AG04449 (cell line): ENCODE data around the gene TNFRSF1B.

Source experiments
- CTCF ChIA-PET: fragments of 350-600 bp; formaldehyde crosslinking; extraction: SDS; loops from one replicate; lab custom pipeline; 2021; ENCODE audit warnings: antibody characterized with exemption; lab: Yijun Ruan, JAX
- POLR2A ChIA-PET: fragments of 400-600, 350-600 bp; formaldehyde crosslinking; extraction: SDS; loops from one replicate; lab custom pipeline; 2020; ENCODE audit warnings: antibody characterized with exemption, inconsistent platforms; lab: Yijun Ruan, JAX
- DNase-seq: peaks from one replicate; pipeline ENCODE4 v3.0.0-alpha.2; 2010; ENCODE audit warnings: low read depth, low spot score
- H3K4me3 ChIP-seq: 2 replicates; pipeline ENCODE4 v1.5.1; 2011; ENCODE audit warnings: low read depth, mild to moderate bottlenecking, control low read depth, low read length
- TF ChIP-seq, protein P1 (sequence below): IDR thresholded peaks from one replicate; pipeline ENCODE4 v1.5.1; 2011; ENCODE audit warnings: mild to moderate bottlenecking, moderate library complexity, low read length, control low read depth, inconsistent platforms; ENCODE audit not compliant: insufficient read depth; ENCODE audit errors: missing control alignments

TNFRSF1B gene

DNA sequence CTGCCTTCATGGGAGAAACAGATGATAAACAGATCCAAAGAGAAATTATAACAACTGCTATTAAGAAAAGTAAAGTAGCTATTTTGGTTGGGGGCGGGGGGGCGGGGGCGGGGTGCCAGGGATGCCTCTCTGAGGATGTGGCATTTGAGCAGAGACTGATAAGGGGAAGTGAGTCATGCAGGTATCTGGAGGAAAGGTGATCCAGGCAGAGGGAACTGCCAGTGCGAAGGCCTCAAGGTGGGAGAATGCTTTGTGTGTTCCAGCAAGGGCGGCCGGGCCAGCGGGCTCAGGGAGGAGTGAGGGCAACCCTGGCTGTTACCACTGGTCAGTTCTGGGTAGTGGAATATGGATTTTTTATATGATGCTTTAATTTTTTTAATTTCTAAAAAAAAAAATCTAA lies 7.0 kb upstream of the TNFRSF1B start:
- POLR2A ChIA-PET, result no interaction called here
- no peak overlapping the region for H3K4me3 ChIP-seq
- CTCF ChIA-PET, result interaction anchor here (0.7 to 1.4 kb wide), 2 partner anchors 9 to 35 kb away, joined by 4 read pairs; no protein-coding TSS in a partner anchor
- TF ChIP-seq, protein P1, sequence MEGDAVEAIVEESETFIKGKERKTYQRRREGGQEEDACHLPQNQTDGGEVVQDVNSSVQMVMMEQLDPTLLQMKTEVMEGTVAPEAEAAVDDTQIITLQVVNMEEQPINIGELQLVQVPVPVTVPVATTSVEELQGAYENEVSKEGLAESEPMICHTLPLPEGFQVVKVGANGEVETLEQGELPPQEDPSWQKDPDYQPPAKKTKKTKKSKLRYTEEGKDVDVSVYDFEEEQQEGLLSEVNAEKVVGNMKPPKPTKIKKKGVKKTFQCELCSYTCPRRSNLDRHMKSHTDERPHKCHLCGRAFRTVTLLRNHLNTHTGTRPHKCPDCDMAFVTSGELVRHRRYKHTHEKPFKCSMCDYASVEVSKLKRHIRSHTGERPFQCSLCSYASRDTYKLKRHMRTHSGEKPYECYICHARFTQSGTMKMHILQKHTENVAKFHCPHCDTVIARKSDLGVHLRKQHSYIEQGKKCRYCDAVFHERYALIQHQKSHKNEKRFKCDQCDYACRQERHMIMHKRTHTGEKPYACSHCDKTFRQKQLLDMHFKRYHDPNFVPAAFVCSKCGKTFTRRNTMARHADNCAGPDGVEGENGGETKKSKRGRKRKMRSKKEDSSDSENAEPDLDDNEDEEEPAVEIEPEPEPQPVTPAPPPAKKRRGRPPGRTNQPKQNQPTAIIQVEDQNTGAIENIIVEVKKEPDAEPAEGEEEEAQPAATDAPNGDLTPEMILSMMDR, result no peak
- no peak for DNase-seq

GRCh38 chr1:12161324-12161661 lies 5.5 kb upstream of the TNFRSF1B start:
- H3K4me3 ChIP-seq, result no peak overlapping the region
- ChIA-PET POLR2A (no interaction called here), CTCF (interaction anchor here (1.4 to 1.9 kb wide), 2 partner anchors 36 to 68 kb away, joined by 6 to 14 read pairs; no protein-coding TSS in a partner anchor)
- TF ChIP-seq, protein P1, result no peak
- no peak for DNase-seq

DNA sequence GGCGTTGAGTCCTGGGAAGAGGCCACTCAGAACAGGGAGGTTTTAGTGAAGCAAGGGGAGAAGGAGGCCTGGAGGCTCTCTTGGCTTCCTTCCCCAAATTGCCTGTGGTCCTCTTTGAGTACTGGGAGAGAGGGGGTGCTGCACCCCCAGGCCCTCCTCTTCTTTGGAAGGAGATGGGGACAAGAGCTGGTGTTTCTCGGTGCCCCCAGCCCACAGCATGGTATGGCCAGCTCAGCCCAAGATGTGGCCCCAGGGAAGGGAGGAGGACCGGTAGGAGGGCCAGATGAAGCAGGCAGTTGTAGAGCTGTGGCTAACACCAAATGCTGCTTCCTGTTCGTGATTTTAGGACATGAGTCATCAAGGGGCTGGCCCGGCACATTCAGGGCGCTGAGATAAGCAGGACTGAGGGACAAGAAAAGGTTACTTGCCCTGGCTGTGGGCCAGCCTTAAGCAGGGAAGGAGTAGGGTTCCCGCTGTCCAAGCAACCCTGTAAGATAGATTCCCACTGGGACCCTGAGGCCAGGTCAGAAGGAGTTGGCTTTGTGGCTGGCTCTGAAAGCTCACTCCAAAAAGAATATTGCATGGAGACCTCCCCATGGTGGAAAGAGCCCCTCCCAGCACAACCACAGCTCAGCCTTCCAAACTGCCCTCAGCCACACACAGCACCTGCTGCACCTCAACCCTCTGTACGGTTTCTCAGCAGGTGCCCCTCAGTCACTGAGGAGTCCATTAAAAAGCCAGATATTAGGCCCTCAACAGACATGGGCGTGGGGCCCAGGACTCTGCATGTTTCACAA lies 4.9 kb upstream of the TNFRSF1B start:
- ChIA-PET POLR2A (no interaction called here), CTCF (interaction anchor here (1.0 to 1.9 kb wide), 3 partner anchors 17 to 67 kb away, joined by 3 to 14 read pairs (median 6); no protein-coding TSS in a partner anchor)
- no peak overlapping the region for H3K4me3 ChIP-seq
- TF ChIP-seq, protein P1, result no peak
- peak; percentile 45 for DNase-seq

DNA sequence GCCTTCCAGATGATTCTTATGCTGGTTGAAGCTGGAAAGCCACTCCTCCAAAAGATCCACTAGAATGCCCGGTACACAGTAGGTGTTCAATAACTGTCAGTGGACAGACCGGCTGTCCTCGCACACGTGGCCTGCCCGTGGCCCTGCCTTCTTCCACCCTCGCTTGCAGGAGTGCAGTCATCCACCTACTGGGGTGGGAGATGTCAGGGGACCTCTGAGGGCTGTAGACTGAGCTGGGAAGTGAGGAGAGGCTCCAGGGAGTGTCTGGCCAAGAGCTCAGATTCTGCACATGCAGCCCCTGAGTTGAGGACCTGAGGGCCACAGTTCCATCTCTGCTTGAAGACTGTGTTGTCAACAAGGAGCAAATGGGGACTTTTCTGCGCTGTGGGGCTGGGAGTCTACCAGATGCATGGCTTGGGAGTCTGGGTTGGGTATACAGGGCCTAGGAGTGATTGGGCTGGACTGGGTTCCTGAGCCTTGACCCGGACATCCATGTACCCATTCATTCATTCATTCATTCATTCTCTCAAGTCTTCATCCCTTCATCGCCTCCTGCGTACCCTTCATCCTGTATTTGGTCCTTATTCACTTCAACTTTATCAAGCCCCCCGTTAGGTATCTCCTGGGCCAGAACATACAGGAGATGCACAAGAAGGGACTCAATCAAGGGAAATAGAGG lies 4.2 kb upstream of the TNFRSF1B start:
- DNase-seq, result no peak
- CTCF ChIA-PET, result interaction anchor here (1.0 to 1.9 kb wide), 3 partner anchors 17 to 66 kb away, joined by 3 to 14 read pairs (median 6); no protein-coding TSS in a partner anchor
- H3K4me3 ChIP-seq, result no peak overlapping the region
- POLR2A ChIA-PET, result interaction anchor here (0.7 kb wide), 1 partner anchor 15 kb away, joined by 3 read pairs; no protein-coding TSS in a partner anchor
- TF ChIP-seq, protein P1, result no peak

GRCh38 chr1:12163210-12163609 lies 3.6 kb upstream of the TNFRSF1B start:
- H3K4me3 ChIP-seq, result no peak overlapping the region
- TF ChIP-seq, protein P1, result no peak
- ChIA-PET CTCF (no interaction called here), POLR2A (interaction anchor here (0.7 kb wide), 1 partner anchor 15 kb away, joined by 3 read pairs; no protein-coding TSS in a partner anchor)
- DNase-seq, result no peak

GRCh38 chr1:12164210-12164609 lies 2.6 kb upstream of the TNFRSF1B start:
- TF ChIP-seq, protein P1, result no peak
- H3K4me3 ChIP-seq, result no peak overlapping the region
- DNase-seq, result no peak
- ChIA-PET CTCF (no interaction called here), POLR2A (no interaction called here)
